ENCODE results near the gene KSR1.

GRCh38 chr17:27425991-27426390 is 30.3 kb upstream of the KSR1 start:
- TF ChIP-seq POLR2A (IDR thresholded peaks at IDR 0.05) (no peak), CTCF (IDR thresholded peaks at IDR 0.05) (no peak)
